Tibial nerve (tissue), 4 donors: ENCODE measurements around the gene MSANTD7.

Source experiments
- CTCF ChIP-seq, 5 experiments: fragments of 200-600 bp in 3 of 5; fragments of 450-650 bp in 2 of 5; sonication (generic) in 3 of 5; IDR thresholded peaks; one replicate each; pipeline ENCODE4 v1.5.1; 2016 to 2019; ENCODE audit warnings: antibody characterized with exemption in 5 of 5, mild to moderate bottlenecking in 3 of 5, moderate library complexity in 2 of 5
- EP300 ChIP-seq, 2 donors: sonication (generic); formaldehyde crosslinking; IDR thresholded peaks; one replicate each; pipeline ENCODE4 v1.6.1; 2017; ENCODE audit warnings: antibody characterized with exemption in 2 of 2, mild to moderate bottlenecking in 1 of 2
- POLR2A ChIP-seq, 2 donors: fragments of 450-650 bp; IDR thresholded peaks; one replicate each; pipeline ENCODE4 v1.6.1; 2017; ENCODE audit warnings: antibody characterized with exemption in 2 of 2, mild to moderate bottlenecking in 2 of 2, moderate library complexity in 2 of 2

GRCh38 chr10:14823966-14824365, 14.1 kb upstream of the MSANTD7 start:
- TF ChIP-seq POLR2A (IDR thresholded peaks at IDR 0.05) (no peak), EP300 (IDR thresholded peaks at IDR 0.05) (no peak), CTCF (IDR thresholded peaks at IDR 0.05) (no peak)
